ENCODE results near the gene STK25.

- TF ChIP-seq POLR2AphosphoS5 (IDR thresholded peaks at IDR 0.05; ENCODE audit: borderline replicate concordance, low read depth, low read length) (no peak), EZH2 (IDR thresholded peaks at IDR 0.05) (no peak)
Observed at GRCh38 chr2:241545106-241545505, 36.7 kb upstream of the STK25 start.
